Stimulated activated CD8-positive, alpha-beta memory T cell treated with anti-CD3 and anti-CD28 coated beads, Interleukin-15, amount 100 ng/mL, for 48 hours (primary cell): ENCODE measurements around the gene TIMP3.

Source experiments
- DNase-seq, 2 donors: peaks; one replicate each; pipeline ENCODE4 v3.0.0-alpha.2; 2020; ENCODE audit warnings: low read depth in 2 of 2

Gene TIMP3

GRCh38 chr22:32786027-32786418 is 15.5 kb upstream of the TIMP3 start:
- no peak for DNase-seq

GRCh38 chr22:32788904-32789624 is 12.4 kb upstream of the TIMP3 start:
- no peak for DNase-seq

- DNase-seq = no peak
Observed at GRCh38 chr22:32789797-32790620, 11.5 kb upstream of the TIMP3 start.

GRCh38 chr22:32791056-32791455 is 10.4 kb upstream of the TIMP3 start:
- DNase-seq = no peak

- no peak for DNase-seq
Observed at GRCh38 chr22:32791485-32791884, 10.0 kb upstream of the TIMP3 start.

GRCh38 chr22:32793589-32793988 is 7.9 kb upstream of the TIMP3 start:
- no peak for DNase-seq

GRCh38 chr22:32794449-32795213 is 6.9 kb upstream of the TIMP3 start:
- DNase-seq = no peak

- DNase-seq = no peak
Observed at GRCh38 chr22:32795214-32795596, 6.3 kb upstream of the TIMP3 start.

- peak in 1 of 2 donors; percentile 18 for DNase-seq
Observed at GRCh38 chr22:32796865-32797573, 4.5 kb upstream of the TIMP3 start.

- no peak for DNase-seq
Observed at GRCh38 chr22:32799496-32799895, 2.0 kb upstream of the TIMP3 start.

- DNase-seq = no peak
Observed at GRCh38 chr22:32800158-32800882, 1.2 kb upstream of the TIMP3 start.

- DNase-seq = no peak
Observed at GRCh38 chr22:32800994-32801536, 440 bp upstream of the TIMP3 start.

GRCh38 chr22:32802237-32802765 is 796 bp downstream of the TIMP3 start:
- DNase-seq = no peak

- no peak for DNase-seq
Observed at GRCh38 chr22:32803020-32803737, 1.7 kb downstream of the TIMP3 start.

GRCh38 chr22:32803738-32804435 is 2.4 kb downstream of the TIMP3 start:
- DNase-seq = no peak

GRCh38 chr22:32804531-32805360 is 3.2 kb downstream of the TIMP3 start:
- no peak for DNase-seq

- DNase-seq = no peak
Observed at GRCh38 chr22:32805361-32805881, 3.9 kb downstream of the TIMP3 start.

- DNase-seq = no peak
Observed at GRCh38 chr22:32806296-32806695, 4.8 kb downstream of the TIMP3 start.
